K562 (cell line): ENCODE data around the gene EFCAB12. TPM values are rescaled to one million over a fixed set of nuclear protein-coding genes. Genes with fewer than 3 reads are reported as not detected.

ENCODE experiments used
- ATAC-seq: fragments of 200-7000 bp; cut with Tn5 transposase; 3 replicates; pipeline ENCODE4 v1.9.1; 2020; ENCODE audit warnings: moderate library complexity
- BruUV-seq: library from RNA; stranded (reverse); fragments of 400-500 nt; replicated peaks from 2 replicates; lab custom pipeline; 2021; lab: Mats Ljungman, UMichigan
- CTCF ChIA-PET: fragments of 300-600 bp; formaldehyde crosslinking; extraction: SDS; loops from one replicate; lab custom pipeline; 2021; ENCODE audit warnings: low intra/inter-chr PET ratio; lab: Yijun Ruan, JAX
- POLR2A ChIA-PET: fragments of 300-600, 350-650 bp; sonication (Branson Sonifier 250); formaldehyde crosslinking; extraction: SDS; loops from one replicate; lab custom pipeline; 2021; ENCODE audit warnings: antibody characterized with exemption, inconsistent platforms; lab: Yijun Ruan, JAX
- DNase-seq, 4 experiments: peaks; one replicate each; pipeline versions ENCODE4 v3.0.0 to v3.0.0-alpha.2; 2011 to 2018; ENCODE audit warnings: low spot score in 3 of 4, mixed read lengths in 3 of 4; ENCODE audit errors: extremely low read depth in 1 of 4
- FAIRE-seq: peaks from 2 replicates; lab custom pipeline; 2011; peaks lifted over from hg19 to GRCh38; lab: Jason Lieb, UNC
- H2AFZ ChIP-seq: 2 replicates; pipeline ENCODE4 v1.6.0; 2011; ENCODE audit warnings: low read depth, low read length, control low read depth, inconsistent platforms
- H3K27ac ChIP-seq: fragments of 200-600 bp; 3 replicates; pipeline ENCODE4 v1.8.0; 2011; ENCODE audit warnings: low read depth, mild to moderate bottlenecking, control low read depth, inconsistent platforms, low read length, moderate library complexity, mixed read lengths; ENCODE audit errors: extremely low read depth
- H3K27me3 ChIP-seq, 2 experiments: fragments of 300-600 bp in 1 of 2; 2 replicates in 1 of 2; 3 replicates in 1 of 2; pipeline versions ENCODE4 v1.6.0 to v1.8.0; 2011; ENCODE audit warnings: inconsistent platforms in 2 of 2, low read length in 2 of 2, mild to moderate bottlenecking in 1 of 2, mixed read lengths in 1 of 2, moderate library complexity in 1 of 2; ENCODE audit not compliant: control insufficient read depth in 2 of 2, insufficient read depth in 2 of 2
- H3K36me3 ChIP-seq: fragments of 300-600 bp; 3 replicates; pipeline ENCODE4 v1.8.0; 2011; ENCODE audit warnings: mild to moderate bottlenecking, low read length, inconsistent platforms; ENCODE audit not compliant: control insufficient read depth, insufficient read depth
- H3K4me1 ChIP-seq, 2 experiments: fragments of 200-600 bp in 1 of 2; replicated peaks in 1 of 2; 2 replicates in 1 of 2; 3 replicates in 1 of 2; pipeline versions ENCODE4 v1.5.1 to v1.8.0; 2011; ENCODE audit warnings: inconsistent platforms in 2 of 2, low read length in 2 of 2, mild to moderate bottlenecking in 1 of 2, mixed read lengths in 1 of 2, moderate library complexity in 1 of 2; ENCODE audit not compliant: control insufficient read depth in 2 of 2, insufficient read depth in 2 of 2
- H3K4me2 ChIP-seq: 2 replicates; pipeline ENCODE4 v1.6.1; 2011; ENCODE audit warnings: low read length, control low read depth, inconsistent platforms, mixed read lengths; ENCODE audit not compliant: insufficient read depth
- H3K4me3 ChIP-seq: fragments of 200-600 bp; sonication (generic), shearing (Covaris generic); 2 replicates; pipeline ENCODE4 v1.5.1; 2016; ENCODE audit warnings: control low read depth, inconsistent platforms
- H3K79me2 ChIP-seq: fragments of 200-600 bp; 3 replicates; pipeline ENCODE4 v1.8.0; 2011; ENCODE audit warnings: low read length, inconsistent platforms; ENCODE audit not compliant: control insufficient read depth, insufficient read depth
- H3K9ac ChIP-seq, 2 experiments: 2 replicates each; pipeline versions ENCODE4 v1.6.0 to v1.6.1; 2011; ENCODE audit warnings: low read depth in 2 of 2, low read length in 2 of 2, control low read depth in 1 of 2, inconsistent platforms in 1 of 2, mild to moderate bottlenecking in 1 of 2, mixed read lengths in 1 of 2; ENCODE audit not compliant: insufficient read depth in 1 of 2
- H3K9me1 ChIP-seq: one replicate; pipeline ENCODE4 v1.6.0; 2011; ENCODE audit warnings: inconsistent platforms, mild to moderate bottlenecking, low read length, moderate library complexity; ENCODE audit not compliant: control insufficient read depth, insufficient read depth
- H3K9me3 ChIP-seq: replicated peaks from 2 replicates; pipeline ENCODE4 v1.5.1; 2011; ENCODE audit warnings: low read depth, low read length, inconsistent platforms; ENCODE audit not compliant: control insufficient read depth, insufficient read depth
- H4K20me1 ChIP-seq: replicated peaks from 2 replicates; pipeline ENCODE4 v1.6.1; 2011; ENCODE audit warnings: low read length, inconsistent platforms, mixed read lengths; ENCODE audit not compliant: control insufficient read depth, insufficient read depth
- C11orf30 ChIP-seq: fragments of 450-650 bp; IDR thresholded peaks from 2 replicates; pipeline ENCODE4 v1.6.1; 2016; ENCODE audit warnings: low read depth, mild to moderate bottlenecking
- E2F3 ChIP-seq: fragments of 250-450 bp; sonication (Bioruptor Pico); IDR thresholded peaks from 2 replicates; pipeline ENCODE4 v1.4.0; 2020; ENCODE audit warnings: mild to moderate bottlenecking
- ETV1 ChIP-seq: fragments of 450-650 bp; conservative IDR thresholded peaks from 2 replicates; pipeline ENCODE4 v1.6.1; 2016; ENCODE audit warnings: missing genetic modification characterization, control low read depth, low read depth, missing compliant biosample characterization
- HEY1 ChIP-seq: fragments of 250-450 bp; sonication (Bioruptor Pico); IDR thresholded peaks from 2 replicates; pipeline ENCODE4 v1.5.0; 2020; ENCODE audit warnings: mild to moderate bottlenecking, moderate library complexity, borderline replicate concordance
- KDM2B ChIP-seq: fragments of 250-450 bp; sonication (Bioruptor Pico); IDR thresholded peaks from 2 replicates; pipeline ENCODE4 v1.8.0; 2021; ENCODE audit warnings: mild to moderate bottlenecking, moderate library complexity
- NFXL1 ChIP-seq: fragments of 450-650 bp; formaldehyde crosslinking; IDR thresholded peaks from 2 replicates; pipeline ENCODE4 v1.4.0; 2021; ENCODE audit warnings: mild to moderate bottlenecking
- POLR3A ChIP-seq: IDR thresholded peaks from 2 replicates; pipeline ENCODE4 v1.6.1; 2011; ENCODE audit warnings: borderline replicate concordance, mild to moderate bottlenecking, moderate library complexity; ENCODE audit not compliant: insufficient read length, insufficient read depth; ENCODE audit errors: extremely low read depth
- PPARD ChIP-seq: fragments of 250-450 bp; sonication (Bioruptor Pico); IDR thresholded peaks from 2 replicates; pipeline ENCODE4 v1.8.0; 2022; ENCODE audit warnings: inconsistent platforms, mild to moderate bottlenecking, moderate library complexity
- TAF15 ChIP-seq: fragments of 200-400 bp; formaldehyde crosslinking; IDR thresholded peaks from 2 replicates; pipeline ENCODE4 v1.6.1; 2017; ENCODE audit warnings: mild to moderate bottlenecking, low read depth, low read length, moderate library complexity
- ZNF311 ChIP-seq: fragments of 250-450 bp; sonication (Bioruptor Pico); IDR thresholded peaks from 2 replicates; pipeline ENCODE4 v1.4.0; 2020; ENCODE audit warnings: mild to moderate bottlenecking, moderate library complexity
- ZNF354B ChIP-seq: fragments of 250-450 bp; sonication (Bioruptor Pico); IDR thresholded peaks from 2 replicates; pipeline ENCODE4 v1.4.0; 2020
- ZNF589 ChIP-seq: fragments of 200-800 bp; sonication (Bioruptor generic); IDR thresholded peaks from 2 replicates; pipeline ENCODE4 v1.6.1; 2016; ENCODE audit warnings: low read depth, missing genetic modification characterization, missing compliant biosample characterization
- WGBS: fragments of 100-300 bp; shearing (Covaris generic); methylation state at CpG from one replicate; pipeline ENCODE4 v1.1.6; 2016; ENCODE audit warnings: low coverage, mixed read lengths; ENCODE audit not compliant: insufficient coverage; ENCODE audit errors: missing lambda C conversion rate; 5-methylcytosine and 5-hydroxymethylcytosine counted together
- in situ Hi-C: fragments of 300-500 bp; cut with MboI; formaldehyde crosslinking; loops from 4 replicates; pipeline ENCODE4 v1.15.0; 2018; ENCODE audit warnings: inconsistent platforms, mixed read lengths
- intact Hi-C: fragments of 100-400 bp; cut with micrococcal nuclease; formaldehyde crosslinking; loops from 2 replicates; pipeline ENCODE4 v1.14.2; 2022
- polyA plus RNA-seq, 8 experiments: library from polyadenylated mRNA; depleted of rRNA in 4 of 8; stranded (reverse) in 5 of 8; unstranded in 3 of 8; fragments of >200 nt; fragmentation: Nextera tagmentation in 2 of 8; fragmentation: Illumina TruSeq in 1 of 8; extraction: Ambion mirVana in 2 of 8; extraction: Trizol in 1 of 8; gene quantifications; 2 replicates each; pipeline versions ENCODE4 v1.2.1 to v1.2.3, GENCODE V29; 2011 to 2014; ENCODE audit warnings: inconsistent platforms in 1 of 8, missing spikeins in 1 of 8
- total RNA-seq, 7 experiments: library from RNA; depleted of rRNA in 6 of 7; stranded (reverse); fragments of >200 nt in 6 of 7; fragmentation: Illumina TruSeq in 2 of 7; extraction: Trizol in 2 of 7; gene quantifications; 2 replicates each; pipeline versions ENCODE4 v1.2.1 to v1.2.3, GENCODE V29; 2011 to 2021; ENCODE audit warnings: low replicate concordance in 1 of 7
- TF ChIP-seq, protein P1 (sequence below), 2 experiments: fragments of 450-650 bp in 1 of 2; sonication (generic) in 1 of 2; formaldehyde crosslinking; conservative IDR thresholded peaks; 2 replicates each; pipeline versions ENCODE4 v1.4.0 to v1.8.1; 2020 to 2022; ENCODE audit warnings: mild to moderate bottlenecking in 1 of 2, missing genetic modification reagents in 1 of 2
- TF ChIP-seq, protein P2 (sequence below): sonication (generic); formaldehyde crosslinking; IDR thresholded peaks from 2 replicates; pipeline ENCODE4 v1.9.0; 2022; ENCODE audit warnings: mild to moderate bottlenecking, missing genetic modification reagents
- TF ChIP-seq, protein P3 (sequence below): sonication (generic); formaldehyde crosslinking; IDR thresholded peaks from 2 replicates; pipeline ENCODE4 v1.8.1; 2023; ENCODE audit warnings: mild to moderate bottlenecking, missing genetic modification reagents
- TF ChIP-seq, protein P4 (sequence below): fragments of 450-650 bp; IDR thresholded peaks from 2 replicates; pipeline ENCODE4 v1.6.1; 2014; ENCODE audit warnings: low read depth, mild to moderate bottlenecking, moderate library complexity, borderline replicate concordance

The EFCAB12 gene
- total and polyA plus RNA-seq, 9 of the 15 experiments (the other 6 are each of a cell fraction or from before 2014, with no cell fraction given), result 0.08 to 0.95 (median 0.56) TPM; not detected in 1

DNA sequence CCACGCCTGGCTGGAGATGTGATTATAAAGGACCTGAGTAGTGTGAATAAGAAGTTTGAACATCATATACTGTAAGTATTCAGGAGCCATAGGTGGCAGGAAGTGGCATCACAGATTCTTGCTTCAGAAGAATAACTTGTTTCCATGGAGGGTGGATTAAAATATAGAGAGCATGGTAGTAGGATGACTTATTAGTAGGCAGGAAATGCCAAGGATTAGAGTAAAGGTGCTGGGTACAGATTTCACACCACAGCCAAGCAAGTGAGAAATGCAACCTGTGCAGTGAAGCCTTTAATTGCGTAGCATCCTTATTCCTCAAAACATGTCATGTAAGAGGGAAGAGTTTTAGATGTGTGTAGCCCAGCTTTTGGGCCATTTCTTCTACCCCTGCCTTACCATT, 42.4 kb upstream of the EFCAB12 start:
- no peaks in the 10 kb centered on the region for H3K9me1 ChIP-seq
- BruUV-seq, result no TSS peak
- H2AFZ ChIP-seq, result no peak overlapping the region
- H4K20me1 ChIP-seq, result no peaks in the 10 kb centered on the region
- peaks cover 0 to 13% of the 10 kb centered on the region in 2 experiments; a peak in 3 of 5 replicates for H3K4me1 ChIP-seq
- H3K9me3 ChIP-seq, result no peaks in the 10 kb centered on the region
- ATAC-seq (no peak), DNase-seq (no peak), FAIRE-seq (no peak)
- H3K4me3 ChIP-seq, result no peak overlapping the region
- 78% methylated on average over 2 of the region's 2 CpGs for WGBS
- no peaks in the 10 kb centered on the region for H3K79me2 ChIP-seq
- peaks cover 11% of the 10 kb centered on the region; the same call in 2 of the 3 replicates for H3K36me3 ChIP-seq
- ChIA-PET CTCF (no interaction called here), POLR2A (interaction anchor here (0.9 kb wide), 1 partner anchor 9 kb away, joined by 8 read pairs; no protein-coding TSS in a partner anchor)
- H3K27me3 ChIP-seq, result no peaks in the 10 kb centered on the region
- H3K4me2 ChIP-seq, result no peak overlapping the region
- in situ Hi-C loops (no loop called here), intact Hi-C loops (no loop called here)
- H3K9ac ChIP-seq, result no peak overlapping the region
- H3K27ac ChIP-seq, result no peak overlapping the region
- TF ChIP-seq NFXL1 (CRISPR knock-in tag) (no peak), TAF15 (no peak), ETV1 (tag) (no peak), C11orf30 (no peak), ZNF311 (no peak), HEY1 (CRISPR knock-in tag) (no peak), E2F3 (no peak), PPARD (CRISPR knock-in tag) (no peak), KDM2B (CRISPR knock-in tag) (no peak), ZNF589 (CRISPR knock-in tag) (no peak), ZNF354B (CRISPR knock-in tag) (no peak), POLR3A (no peak)
- TF ChIP-seq, protein P1, sequence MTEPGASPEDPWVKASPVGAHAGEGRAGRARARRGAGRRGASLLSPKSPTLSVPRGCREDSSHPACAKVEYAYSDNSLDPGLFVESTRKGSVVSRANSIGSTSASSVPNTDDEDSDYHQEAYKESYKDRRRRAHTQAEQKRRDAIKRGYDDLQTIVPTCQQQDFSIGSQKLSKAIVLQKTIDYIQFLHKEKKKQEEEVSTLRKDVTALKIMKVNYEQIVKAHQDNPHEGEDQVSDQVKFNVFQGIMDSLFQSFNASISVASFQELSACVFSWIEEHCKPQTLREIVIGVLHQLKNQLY (CRISPR knock-in tag; conservative IDR thresholded peaks at IDR 0.05), result no peak
- TF ChIP-seq, protein P2, sequence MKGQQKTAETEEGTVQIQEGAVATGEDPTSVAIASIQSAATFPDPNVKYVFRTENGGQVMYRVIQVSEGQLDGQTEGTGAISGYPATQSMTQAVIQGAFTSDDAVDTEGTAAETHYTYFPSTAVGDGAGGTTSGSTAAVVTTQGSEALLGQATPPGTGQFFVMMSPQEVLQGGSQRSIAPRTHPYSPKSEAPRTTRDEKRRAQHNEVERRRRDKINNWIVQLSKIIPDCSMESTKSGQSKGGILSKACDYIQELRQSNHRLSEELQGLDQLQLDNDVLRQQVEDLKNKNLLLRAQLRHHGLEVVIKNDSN (CRISPR knock-in tag), result no peak
- TF ChIP-seq, protein P3, sequence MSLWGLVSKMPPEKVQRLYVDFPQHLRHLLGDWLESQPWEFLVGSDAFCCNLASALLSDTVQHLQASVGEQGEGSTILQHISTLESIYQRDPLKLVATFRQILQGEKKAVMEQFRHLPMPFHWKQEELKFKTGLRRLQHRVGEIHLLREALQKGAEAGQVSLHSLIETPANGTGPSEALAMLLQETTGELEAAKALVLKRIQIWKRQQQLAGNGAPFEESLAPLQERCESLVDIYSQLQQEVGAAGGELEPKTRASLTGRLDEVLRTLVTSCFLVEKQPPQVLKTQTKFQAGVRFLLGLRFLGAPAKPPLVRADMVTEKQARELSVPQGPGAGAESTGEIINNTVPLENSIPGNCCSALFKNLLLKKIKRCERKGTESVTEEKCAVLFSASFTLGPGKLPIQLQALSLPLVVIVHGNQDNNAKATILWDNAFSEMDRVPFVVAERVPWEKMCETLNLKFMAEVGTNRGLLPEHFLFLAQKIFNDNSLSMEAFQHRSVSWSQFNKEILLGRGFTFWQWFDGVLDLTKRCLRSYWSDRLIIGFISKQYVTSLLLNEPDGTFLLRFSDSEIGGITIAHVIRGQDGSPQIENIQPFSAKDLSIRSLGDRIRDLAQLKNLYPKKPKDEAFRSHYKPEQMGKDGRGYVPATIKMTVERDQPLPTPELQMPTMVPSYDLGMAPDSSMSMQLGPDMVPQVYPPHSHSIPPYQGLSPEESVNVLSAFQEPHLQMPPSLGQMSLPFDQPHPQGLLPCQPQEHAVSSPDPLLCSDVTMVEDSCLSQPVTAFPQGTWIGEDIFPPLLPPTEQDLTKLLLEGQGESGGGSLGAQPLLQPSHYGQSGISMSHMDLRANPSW (CRISPR knock-in tag), result no peak
- TF ChIP-seq, protein P4, sequence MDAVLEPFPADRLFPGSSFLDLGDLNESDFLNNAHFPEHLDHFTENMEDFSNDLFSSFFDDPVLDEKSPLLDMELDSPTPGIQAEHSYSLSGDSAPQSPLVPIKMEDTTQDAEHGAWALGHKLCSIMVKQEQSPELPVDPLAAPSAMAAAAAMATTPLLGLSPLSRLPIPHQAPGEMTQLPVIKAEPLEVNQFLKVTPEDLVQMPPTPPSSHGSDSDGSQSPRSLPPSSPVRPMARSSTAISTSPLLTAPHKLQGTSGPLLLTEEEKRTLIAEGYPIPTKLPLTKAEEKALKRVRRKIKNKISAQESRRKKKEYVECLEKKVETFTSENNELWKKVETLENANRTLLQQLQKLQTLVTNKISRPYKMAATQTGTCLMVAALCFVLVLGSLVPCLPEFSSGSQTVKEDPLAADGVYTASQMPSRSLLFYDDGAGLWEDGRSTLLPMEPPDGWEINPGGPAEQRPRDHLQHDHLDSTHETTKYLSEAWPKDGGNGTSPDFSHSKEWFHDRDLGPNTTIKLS, result no peak
